GM10266 (cell line): ENCODE data around the gene PANX2.
"Not testable (repeated sequence)": the region's sequence is repeated elsewhere in the genome, so short reads cannot be mapped to it uniquely, and the experiment has no call there.

Source experiments
- DNase-seq: peaks from one replicate; pipeline ENCODE4 v3.0.0; 2012; ENCODE audit errors: extremely low spot score
- TF ChIP-seq, protein P1 (sequence below): IDR thresholded peaks from 2 replicates; pipeline ENCODE4 v1.5.1; 2012; ENCODE audit warnings: mild to moderate bottlenecking, low read depth; ENCODE audit not compliant: control insufficient read depth, insufficient read depth; ENCODE audit errors: missing control alignments

Gene PANX2

DNA sequence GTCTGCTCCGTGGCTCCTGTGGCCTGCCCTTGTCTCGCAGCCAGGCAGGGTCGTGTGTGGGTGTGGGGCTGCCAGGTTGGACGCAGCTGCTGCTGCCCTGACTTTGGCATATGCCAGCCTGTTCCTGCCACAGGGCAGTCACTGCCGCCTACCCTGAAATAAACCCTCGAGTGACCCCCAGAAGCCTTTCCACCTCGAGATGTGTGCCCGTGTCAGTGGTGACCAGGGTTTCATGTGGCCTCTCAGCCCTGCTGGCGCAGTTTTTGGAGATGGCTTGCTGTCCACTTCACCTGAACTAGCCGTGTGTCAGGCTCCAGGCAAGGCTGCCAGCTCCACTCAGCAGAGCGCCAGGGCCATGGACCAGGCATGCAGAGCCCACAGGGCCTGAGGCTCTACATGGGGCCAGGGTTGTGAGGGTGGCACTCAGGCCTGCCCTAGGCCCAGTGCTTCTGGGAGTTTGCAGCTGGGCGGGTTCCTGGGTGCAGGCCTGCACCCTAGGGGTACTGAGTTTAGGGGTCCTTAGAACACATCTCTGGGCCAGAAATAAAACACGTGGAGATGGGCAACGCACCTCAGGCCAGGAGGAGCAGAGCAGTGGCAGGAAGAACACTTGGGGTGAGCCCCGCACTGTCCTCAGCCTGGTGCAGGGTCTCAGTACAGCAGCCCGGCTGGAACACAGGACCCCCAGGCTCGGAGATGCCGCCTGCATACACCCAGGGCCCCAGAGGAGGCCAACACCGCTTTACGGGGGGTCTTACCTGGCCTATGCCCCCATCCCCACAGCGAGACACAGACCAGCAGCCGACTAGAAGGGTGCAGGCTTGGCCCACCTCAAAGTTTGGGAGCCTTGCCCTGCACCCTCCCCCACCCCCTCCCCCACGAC is 8.8 kb upstream of the PANX2 start:
- no peak for DNase-seq
- TF ChIP-seq, protein P1, sequence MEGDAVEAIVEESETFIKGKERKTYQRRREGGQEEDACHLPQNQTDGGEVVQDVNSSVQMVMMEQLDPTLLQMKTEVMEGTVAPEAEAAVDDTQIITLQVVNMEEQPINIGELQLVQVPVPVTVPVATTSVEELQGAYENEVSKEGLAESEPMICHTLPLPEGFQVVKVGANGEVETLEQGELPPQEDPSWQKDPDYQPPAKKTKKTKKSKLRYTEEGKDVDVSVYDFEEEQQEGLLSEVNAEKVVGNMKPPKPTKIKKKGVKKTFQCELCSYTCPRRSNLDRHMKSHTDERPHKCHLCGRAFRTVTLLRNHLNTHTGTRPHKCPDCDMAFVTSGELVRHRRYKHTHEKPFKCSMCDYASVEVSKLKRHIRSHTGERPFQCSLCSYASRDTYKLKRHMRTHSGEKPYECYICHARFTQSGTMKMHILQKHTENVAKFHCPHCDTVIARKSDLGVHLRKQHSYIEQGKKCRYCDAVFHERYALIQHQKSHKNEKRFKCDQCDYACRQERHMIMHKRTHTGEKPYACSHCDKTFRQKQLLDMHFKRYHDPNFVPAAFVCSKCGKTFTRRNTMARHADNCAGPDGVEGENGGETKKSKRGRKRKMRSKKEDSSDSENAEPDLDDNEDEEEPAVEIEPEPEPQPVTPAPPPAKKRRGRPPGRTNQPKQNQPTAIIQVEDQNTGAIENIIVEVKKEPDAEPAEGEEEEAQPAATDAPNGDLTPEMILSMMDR = no peak

DNA sequence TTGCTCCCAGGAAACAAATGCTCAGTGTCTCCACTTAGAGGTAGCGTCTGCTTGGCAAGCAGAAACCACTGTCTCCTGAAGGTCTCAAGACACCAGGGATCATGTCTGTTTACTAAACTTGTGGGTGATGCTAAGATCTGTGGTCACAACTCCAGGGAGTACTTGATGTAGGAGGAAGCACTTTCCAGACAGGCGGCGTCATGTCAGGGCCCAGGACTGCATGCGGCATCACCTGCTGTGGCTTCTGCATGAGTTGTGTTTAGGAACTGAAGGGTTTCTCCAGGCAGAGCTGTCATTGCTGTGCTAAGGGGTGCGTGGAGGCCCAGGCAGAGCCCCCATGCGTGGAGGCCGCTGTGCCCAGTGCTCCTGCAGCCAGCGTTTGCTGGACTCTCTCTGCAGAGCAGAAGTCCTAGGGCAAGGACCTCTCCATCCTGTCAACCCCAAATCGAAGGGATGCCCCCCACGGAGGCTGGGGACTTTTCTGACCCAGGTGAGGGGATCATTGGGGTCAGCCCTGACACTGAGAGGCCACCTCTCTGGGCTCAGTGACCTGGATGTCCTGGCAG is 8.1 kb upstream of the PANX2 start:
- DNase-seq = no peak
- TF ChIP-seq, protein P1 = no peak

DNA sequence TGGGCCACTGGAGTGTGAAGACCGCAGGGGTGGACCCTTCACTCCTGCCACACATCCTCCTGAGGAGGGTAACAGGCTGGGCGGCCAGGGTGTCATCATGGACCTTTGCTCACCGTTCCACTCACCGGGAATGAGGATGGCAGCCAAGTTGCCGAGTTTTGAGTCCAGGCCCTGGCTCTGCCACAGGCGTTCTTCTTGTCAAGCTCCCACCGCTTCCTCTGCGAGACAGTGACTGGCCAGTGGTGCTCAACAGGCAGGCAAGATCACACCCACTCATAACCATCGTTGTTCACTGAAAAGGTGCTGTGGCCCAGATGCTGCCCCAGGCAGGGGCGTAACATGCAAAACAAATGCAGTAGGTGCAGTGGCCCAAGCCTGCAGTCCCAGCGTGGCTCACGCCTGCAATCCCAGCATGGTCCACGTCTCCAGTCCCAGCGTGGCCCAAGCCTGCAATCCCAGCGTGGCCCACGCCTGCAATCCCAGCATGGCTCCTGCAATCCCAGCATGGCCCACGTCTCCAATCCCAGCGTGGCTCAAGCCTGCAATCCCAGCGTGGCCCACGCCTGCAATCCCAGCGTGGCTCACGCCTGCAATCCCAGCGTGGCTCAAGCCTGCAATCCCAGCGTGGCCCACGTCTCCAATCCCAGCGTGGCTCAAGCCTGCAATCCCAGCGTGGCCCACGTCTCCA is 5.0 kb upstream of the PANX2 start:
- DNase-seq = no peak
- TF ChIP-seq, protein P1 = no peak

DNA sequence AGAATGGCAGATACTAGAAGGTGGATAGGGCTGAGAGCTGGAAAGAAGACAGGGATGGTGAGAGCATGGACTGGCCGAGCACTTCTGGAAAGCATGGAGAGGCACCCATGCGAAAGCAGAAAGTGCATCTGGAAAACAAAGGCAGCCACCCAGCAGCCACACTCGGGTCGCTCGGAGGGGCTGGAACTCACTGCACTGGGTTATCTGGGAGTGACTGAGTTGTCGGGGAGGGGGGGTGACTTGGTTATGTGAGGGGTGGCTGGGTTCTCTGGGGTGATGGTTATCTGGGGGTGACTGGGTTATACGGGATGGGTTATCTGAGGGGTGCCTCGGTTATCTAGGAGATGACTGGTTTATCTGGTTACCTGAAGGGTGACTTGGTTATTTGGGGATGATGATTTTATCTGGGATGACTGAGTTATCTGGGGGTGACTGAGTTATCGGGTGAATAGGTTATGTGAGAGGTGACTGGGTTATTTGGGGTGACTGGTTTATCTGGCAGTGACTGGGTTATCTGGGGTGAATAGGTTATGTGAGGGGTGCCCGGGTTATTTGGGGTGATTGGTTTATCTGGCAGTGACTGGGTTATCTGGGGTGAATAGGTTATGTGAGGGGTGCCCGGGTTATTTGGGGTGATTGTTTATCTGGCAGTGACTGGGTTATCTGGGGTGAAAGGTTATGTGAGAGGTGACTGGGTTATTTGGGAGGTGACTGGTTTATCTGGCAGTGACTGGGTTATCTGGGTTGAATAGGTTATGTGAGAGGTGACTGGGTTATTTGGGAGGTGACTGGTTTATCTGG is 2.6 kb upstream of the PANX2 start:
- TF ChIP-seq, protein P1 = no peak
- no peak for DNase-seq

DNA sequence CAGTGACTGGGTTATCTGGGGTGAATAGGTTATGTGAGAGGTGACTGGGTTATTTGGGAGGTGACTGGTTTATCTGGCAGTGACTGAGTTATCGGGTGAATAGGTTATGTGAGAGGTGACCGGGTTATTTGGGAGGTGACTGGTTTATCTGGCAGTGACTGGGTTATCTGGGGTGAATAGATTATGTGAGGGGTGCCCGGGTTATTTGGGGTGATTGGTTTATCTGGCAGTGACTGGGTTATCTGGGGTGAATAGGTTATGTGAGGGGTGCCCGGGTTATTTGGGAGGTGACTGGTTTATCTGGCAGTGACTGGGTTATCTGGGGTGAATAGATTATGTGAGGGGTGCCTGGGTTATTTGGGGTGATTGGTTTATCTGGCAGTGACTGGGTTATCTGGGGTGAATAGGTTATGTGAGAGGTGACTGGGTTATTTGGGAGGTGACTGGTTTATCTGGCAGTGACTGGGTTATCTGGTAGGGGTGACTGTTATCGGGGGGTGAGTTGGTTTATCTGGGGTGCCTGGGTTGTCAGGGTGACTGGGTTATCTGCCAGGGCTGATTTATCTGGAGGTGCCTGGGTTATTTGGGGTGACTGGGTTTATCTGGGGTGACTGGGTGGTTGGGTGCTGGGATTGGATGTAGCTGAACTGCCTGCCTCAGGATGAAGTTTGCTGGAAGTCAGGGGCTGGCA is 1.9 kb upstream of the PANX2 start:
- not testable (repeated sequence) for DNase-seq

DNA sequence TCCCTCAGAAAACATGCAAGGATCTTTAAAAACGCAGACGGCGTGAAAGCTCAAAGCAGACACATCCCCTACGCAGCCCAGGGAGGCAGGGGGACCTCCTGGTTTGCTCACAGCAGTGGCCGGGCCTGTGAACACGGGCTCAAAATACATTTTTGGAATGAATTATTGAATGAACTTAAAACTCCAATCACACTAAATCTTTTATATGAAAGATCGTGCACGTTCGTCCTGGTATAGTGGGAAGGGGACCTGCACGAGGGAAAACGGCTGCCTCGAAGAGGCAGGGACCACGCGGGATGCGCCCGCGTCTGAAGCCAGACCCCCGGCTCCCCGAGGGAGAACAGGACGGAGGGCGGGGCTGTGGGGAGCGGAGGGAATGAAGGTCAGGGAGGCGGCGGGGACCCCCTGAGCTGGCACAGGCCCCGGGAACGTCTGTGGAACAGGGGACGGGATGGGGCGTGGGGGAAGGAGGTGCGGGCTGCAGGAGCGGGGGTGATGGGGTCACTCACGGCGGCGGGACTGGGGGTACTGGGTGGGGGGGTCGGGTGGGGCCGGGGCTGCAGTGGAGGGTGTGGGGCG is 1.3 kb upstream of the PANX2 start:
- TF ChIP-seq, protein P1 = no peak
- DNase-seq = no peak
